ENCODE data around the gene TNFSF4. TPM values are rescaled to one million over a fixed set of nuclear protein-coding genes. Genes with fewer than 3 reads are reported as not detected.

Gene TNFSF4
- polyA plus RNA-seq, 1 donor (not counting 4 experiments of a cell fraction or from before 2014, with no cell fraction given) = 1.2 TPM

DNA sequence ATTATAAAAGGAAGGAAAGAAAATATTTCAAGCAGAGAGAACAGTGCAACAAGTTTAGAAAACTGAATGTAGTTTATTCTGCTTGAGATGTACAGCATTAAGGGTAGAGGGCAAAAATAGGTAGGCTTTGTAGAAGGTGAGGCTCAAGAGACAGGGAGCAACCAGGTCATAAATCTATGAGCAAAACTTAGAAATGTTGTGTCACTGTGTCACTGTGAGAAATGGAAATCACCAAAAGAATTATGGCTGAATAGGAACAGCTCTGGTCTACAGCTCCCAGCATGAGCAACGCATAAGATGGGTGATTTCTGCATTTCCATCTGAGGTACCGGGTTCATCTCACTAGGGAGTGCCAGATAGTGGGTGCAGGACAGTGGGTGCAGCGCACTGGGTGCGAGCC lies 53.6 kb downstream of the TNFSF4 start:
- no peak overlapping the region for H3K27ac ChIP-seq (ENCODE audit: control insufficient read depth, insufficient read depth, low read length)
- H3K4me3 ChIP-seq (ENCODE audit: control insufficient read depth in 2 of 3, extremely low read depth in 1 of 3, insufficient read depth in 2 of 3, low read depth in 1 of 3, low read length in 3 of 3) = no peak overlapping the region
- H3K9me3 ChIP-seq (ENCODE audit: control insufficient read depth, low read depth, low read length) = no peaks in the 10 kb centered on the region
- no peak for FAIRE-seq
- no peaks in the 10 kb centered on the region for H3K79me2 ChIP-seq (ENCODE audit: control insufficient read depth, insufficient read depth, low read length)
- no peaks in the 10 kb centered on the region for H4K20me1 ChIP-seq (ENCODE audit: control insufficient read depth, extremely low read depth, insufficient read depth, low read length)
- H3K36me3 ChIP-seq (ENCODE audit: control insufficient read depth in 2 of 2, extremely low read depth in 1 of 2, insufficient read depth in 2 of 2, low read length in 2 of 2) = no peaks in the 10 kb centered on the region
- H3K27me3 ChIP-seq (ENCODE audit: control insufficient read depth, extremely low read depth, insufficient read depth, low read length) = no peaks in the 10 kb centered on the region
- no peak overlapping the region for H3K9ac ChIP-seq (ENCODE audit: control insufficient read depth, extremely low read depth, insufficient read depth, low read length)
- H3K9me1 ChIP-seq (ENCODE audit: control insufficient read depth, extremely low read depth, insufficient read depth, low read length) = no peaks in the 10 kb centered on the region
- dilution Hi-C loops (cut with MboI; ENCODE audit: extremely low pct_ligation_motif_present, low sequenced_read_pairs) = no loop called here
- H3K4me1 ChIP-seq (ENCODE audit: control insufficient read depth, extremely low read depth, insufficient read depth, low read length) = peaks cover 4% of the 10 kb centered on the region
- no peak overlapping the region for H3K4me2 ChIP-seq (ENCODE audit: control insufficient read depth, extremely low read depth, insufficient read depth, low read depth, low read length)
- H2AFZ ChIP-seq (ENCODE audit: control insufficient read depth, low read length) = no peak overlapping the region
- TF ChIP-seq EZH2 (IDR thresholded peaks at IDR 0.05; ENCODE audit: low read length) = no peak
- TF ChIP-seq, protein P1, sequence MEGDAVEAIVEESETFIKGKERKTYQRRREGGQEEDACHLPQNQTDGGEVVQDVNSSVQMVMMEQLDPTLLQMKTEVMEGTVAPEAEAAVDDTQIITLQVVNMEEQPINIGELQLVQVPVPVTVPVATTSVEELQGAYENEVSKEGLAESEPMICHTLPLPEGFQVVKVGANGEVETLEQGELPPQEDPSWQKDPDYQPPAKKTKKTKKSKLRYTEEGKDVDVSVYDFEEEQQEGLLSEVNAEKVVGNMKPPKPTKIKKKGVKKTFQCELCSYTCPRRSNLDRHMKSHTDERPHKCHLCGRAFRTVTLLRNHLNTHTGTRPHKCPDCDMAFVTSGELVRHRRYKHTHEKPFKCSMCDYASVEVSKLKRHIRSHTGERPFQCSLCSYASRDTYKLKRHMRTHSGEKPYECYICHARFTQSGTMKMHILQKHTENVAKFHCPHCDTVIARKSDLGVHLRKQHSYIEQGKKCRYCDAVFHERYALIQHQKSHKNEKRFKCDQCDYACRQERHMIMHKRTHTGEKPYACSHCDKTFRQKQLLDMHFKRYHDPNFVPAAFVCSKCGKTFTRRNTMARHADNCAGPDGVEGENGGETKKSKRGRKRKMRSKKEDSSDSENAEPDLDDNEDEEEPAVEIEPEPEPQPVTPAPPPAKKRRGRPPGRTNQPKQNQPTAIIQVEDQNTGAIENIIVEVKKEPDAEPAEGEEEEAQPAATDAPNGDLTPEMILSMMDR (optimal IDR thresholded peaks at IDR 0.05 in 1 of 3, IDR thresholded peaks at IDR 0.05 in 1 of 3, conservative IDR thresholded peaks at IDR 0.05 in 1 of 3; ENCODE audit: extremely low read depth in 1 of 3, insufficient read depth in 2 of 3, low read length in 3 of 3) = no peak
- DNase-seq (ENCODE audit: low read depth, low spot score) = no peak

GRCh38 chr1:173152598-173152997 lies 54.5 kb downstream of the TNFSF4 start:
- Histone ChIP-seq H2AFZ (ENCODE audit: control insufficient read depth, low read length) (no peak overlapping the region), H3K9ac (ENCODE audit: control insufficient read depth, extremely low read depth, insufficient read depth, low read length) (no peak overlapping the region), H3K79me2 (ENCODE audit: control insufficient read depth, insufficient read depth, low read length) (no peaks in the 10 kb centered on the region), H3K4me3 (ENCODE audit: control insufficient read depth in 2 of 3, extremely low read depth in 1 of 3, insufficient read depth in 2 of 3, low read depth in 1 of 3, low read length in 3 of 3) (no peak overlapping the region), H3K27me3 (ENCODE audit: control insufficient read depth, extremely low read depth, insufficient read depth, low read length) (no peaks in the 10 kb centered on the region), H4K20me1 (ENCODE audit: control insufficient read depth, extremely low read depth, insufficient read depth, low read length) (no peaks in the 10 kb centered on the region), H3K27ac (ENCODE audit: control insufficient read depth, insufficient read depth, low read length) (no peak overlapping the region), H3K36me3 (ENCODE audit: control insufficient read depth in 2 of 2, extremely low read depth in 1 of 2, insufficient read depth in 2 of 2, low read length in 2 of 2) (no peaks in the 10 kb centered on the region), H3K9me1 (ENCODE audit: control insufficient read depth, extremely low read depth, insufficient read depth, low read length) (no peaks in the 10 kb centered on the region), H3K4me2 (ENCODE audit: control insufficient read depth, extremely low read depth, insufficient read depth, low read depth, low read length) (no peak overlapping the region), H3K4me1 (ENCODE audit: control insufficient read depth, extremely low read depth, insufficient read depth, low read length) (peaks cover 4% of the 10 kb centered on the region), H3K9me3 (ENCODE audit: control insufficient read depth, low read depth, low read length) (no peaks in the 10 kb centered on the region)
- TF ChIP-seq EZH2 (IDR thresholded peaks at IDR 0.05; ENCODE audit: low read length) = no peak
- TF ChIP-seq, protein P1 (optimal IDR thresholded peaks at IDR 0.05 in 1 of 3, IDR thresholded peaks at IDR 0.05 in 1 of 3, conservative IDR thresholded peaks at IDR 0.05 in 1 of 3; ENCODE audit: extremely low read depth in 1 of 3, insufficient read depth in 2 of 3, low read length in 3 of 3) = no peak
- dilution Hi-C loops (cut with MboI; ENCODE audit: extremely low pct_ligation_motif_present, low sequenced_read_pairs) = no loop called here
- DNase-seq (ENCODE audit: low read depth, low spot score) (no peak), FAIRE-seq (no peak)

Data from keratinocyte (primary cell).